Cardiac fibroblast (primary cell): ENCODE data around the gene NFYB.

Experiments used
- DNase-seq, 2 donors: peaks; one replicate each; pipeline versions ENCODE4 v3.0.0 to v3.0.0-alpha.2; 2010; ENCODE audit warnings: low read depth in 2 of 2
- H3K4me3 ChIP-seq, 2 donors: replicated peaks in 1 of 2; 1 replicate in 1 of 2; 2 replicates in 1 of 2; pipeline ENCODE4 v1.5.1; 2011; ENCODE audit warnings: low read depth in 2 of 2, low read length in 2 of 2, mild to moderate bottlenecking in 2 of 2, moderate library complexity in 1 of 2
- TF ChIP-seq, protein P1 (sequence below): IDR thresholded peaks from one replicate; pipeline ENCODE4 v1.5.1; 2011; ENCODE audit warnings: low read depth, mild to moderate bottlenecking, low read length, inconsistent platforms

Gene NFYB

GRCh38 chr12:104097954-104098353 is 40.1 kb downstream of the NFYB start:
- no peak for DNase-seq
- no peak overlapping the region for H3K4me3 ChIP-seq
- TF ChIP-seq, protein P1, sequence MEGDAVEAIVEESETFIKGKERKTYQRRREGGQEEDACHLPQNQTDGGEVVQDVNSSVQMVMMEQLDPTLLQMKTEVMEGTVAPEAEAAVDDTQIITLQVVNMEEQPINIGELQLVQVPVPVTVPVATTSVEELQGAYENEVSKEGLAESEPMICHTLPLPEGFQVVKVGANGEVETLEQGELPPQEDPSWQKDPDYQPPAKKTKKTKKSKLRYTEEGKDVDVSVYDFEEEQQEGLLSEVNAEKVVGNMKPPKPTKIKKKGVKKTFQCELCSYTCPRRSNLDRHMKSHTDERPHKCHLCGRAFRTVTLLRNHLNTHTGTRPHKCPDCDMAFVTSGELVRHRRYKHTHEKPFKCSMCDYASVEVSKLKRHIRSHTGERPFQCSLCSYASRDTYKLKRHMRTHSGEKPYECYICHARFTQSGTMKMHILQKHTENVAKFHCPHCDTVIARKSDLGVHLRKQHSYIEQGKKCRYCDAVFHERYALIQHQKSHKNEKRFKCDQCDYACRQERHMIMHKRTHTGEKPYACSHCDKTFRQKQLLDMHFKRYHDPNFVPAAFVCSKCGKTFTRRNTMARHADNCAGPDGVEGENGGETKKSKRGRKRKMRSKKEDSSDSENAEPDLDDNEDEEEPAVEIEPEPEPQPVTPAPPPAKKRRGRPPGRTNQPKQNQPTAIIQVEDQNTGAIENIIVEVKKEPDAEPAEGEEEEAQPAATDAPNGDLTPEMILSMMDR, result no peak

DNA sequence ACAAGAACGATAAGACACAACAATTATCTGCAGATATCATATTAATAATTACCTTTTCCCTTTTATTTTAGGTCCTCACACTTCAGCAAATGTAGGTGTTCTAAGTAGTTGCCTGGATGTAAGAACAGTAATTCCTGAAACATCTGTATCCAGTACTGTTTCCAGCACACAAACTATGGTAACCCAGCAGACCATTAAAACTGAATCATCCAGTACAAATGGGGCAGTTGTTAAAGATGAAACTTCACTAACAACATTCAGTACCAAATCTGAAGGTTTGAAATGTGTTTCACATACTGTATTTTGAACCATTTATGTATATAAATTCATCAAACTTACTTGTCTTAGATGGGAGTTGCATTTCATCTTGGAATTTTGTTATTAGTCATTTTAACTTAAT is 42.7 kb downstream of the NFYB start:
- TF ChIP-seq, protein P1, result no peak
- no peak overlapping the region for H3K4me3 ChIP-seq
- DNase-seq, result no peak

DNA sequence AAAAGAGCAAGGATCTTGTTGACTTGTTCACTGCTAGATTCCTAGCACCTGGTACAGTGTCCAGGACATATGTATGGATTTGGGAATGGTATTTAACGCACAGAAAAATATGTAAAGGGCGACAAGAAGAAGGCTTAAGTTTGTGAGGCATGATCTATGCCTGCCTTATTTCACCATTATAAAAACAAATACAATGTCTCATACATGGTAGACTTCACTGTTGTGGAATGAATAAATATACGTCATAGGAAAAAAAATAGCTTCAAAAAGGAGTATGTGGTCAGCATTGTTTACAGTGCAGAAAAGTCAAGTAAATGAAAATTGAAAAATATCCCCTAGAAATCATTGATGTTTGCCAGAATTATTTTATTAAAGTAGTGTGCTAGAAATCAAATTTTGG is 43.7 kb downstream of the NFYB start:
- peak in 1 of 2 donors; percentile 51 for DNase-seq
- TF ChIP-seq, protein P1, result no peak
- H3K4me3 ChIP-seq, result no peak overlapping the region

GRCh38 chr12:104091136-104091535 is 46.9 kb downstream of the NFYB start:
- no peak for DNase-seq
- TF ChIP-seq, protein P1, result no peak
- H3K4me3 ChIP-seq, result no peak overlapping the region

- TF ChIP-seq, protein P1, result no peak
- DNase-seq, result no peak
- no peak overlapping the region for H3K4me3 ChIP-seq
Measured at GRCh38 chr12:104090685-104091084, 47.3 kb downstream of the NFYB start.

- no peak for DNase-seq
- no peak overlapping the region for H3K4me3 ChIP-seq
- TF ChIP-seq, protein P1, result no peak
Measured at GRCh38 chr12:104083769-104084475, 54.1 kb downstream of the NFYB start.

- H3K4me3 ChIP-seq, result no peak overlapping the region
- TF ChIP-seq, protein P1, result no peak
- DNase-seq, result no peak
Measured at GRCh38 chr12:104080764-104081163, 57.2 kb downstream of the NFYB start.
